GM19452 (cell line): ENCODE results near the gene MITF.

ENCODE experiments used
- ATAC-seq: cut with Tn5 transposase; IDR thresholded peaks from one replicate; pipeline ENCODE4 v1.9.1; 2021; ENCODE audit not compliant: unreplicated experiment

Gene MITF

GRCh38 chr3:70000028-70000410, 260.8 kb downstream of the MITF start:
- no peak for ATAC-seq

GRCh38 chr3:70000563-70001081, 261.4 kb downstream of the MITF start:
- no peak for ATAC-seq

GRCh38 chr3:70003119-70003518, 263.9 kb downstream of the MITF start:
- ATAC-seq = no peak

GRCh38 chr3:70006089-70006488, 266.8 kb downstream of the MITF start:
- ATAC-seq = no peak

- no peak for ATAC-seq
These were observed 271.1 kb downstream of the MITF start for GRCh38 chr3:70010346-70010745.

- ATAC-seq = no peak
These were observed 272.3 kb downstream of the MITF start for GRCh38 chr3:70011582-70011981.
